Osteocyte (in vitro differentiated cells): ENCODE data around the gene BRD3OS. TPM values are rescaled to one million over a fixed set of nuclear protein-coding genes. Genes with fewer than 3 reads are reported as not detected.

Experiments used
- DNase-seq: peaks from one replicate; pipeline ENCODE4 v3.0.0; 2021; ENCODE audit warnings: mixed read lengths; ENCODE audit not compliant: unreplicated experiment; ENCODE audit errors: extremely low spot score
- H3K27ac Mint-ChIP-seq: one replicate; pipeline ENCODE4 v1.8.0; 2021; ENCODE audit warnings: mild to moderate bottlenecking, mixed read lengths; ENCODE audit not compliant: unreplicated experiment
- H3K27me3 Mint-ChIP-seq: one replicate; pipeline ENCODE4 v1.8.0; 2021; ENCODE audit warnings: mixed read lengths; ENCODE audit not compliant: unreplicated experiment
- H3K36me3 Mint-ChIP-seq: one replicate; pipeline ENCODE4 v1.8.0; 2021; ENCODE audit warnings: mixed read lengths; ENCODE audit not compliant: unreplicated experiment
- H3K4me1 Mint-ChIP-seq: one replicate; pipeline ENCODE4 v1.8.0; 2021; ENCODE audit warnings: mixed read lengths; ENCODE audit not compliant: unreplicated experiment
- H3K4me3 Mint-ChIP-seq: one replicate; pipeline ENCODE4 v1.8.0; 2021; ENCODE audit warnings: mild to moderate bottlenecking, moderate library complexity, mixed read lengths; ENCODE audit not compliant: unreplicated experiment
- H3K9me3 Mint-ChIP-seq: one replicate; pipeline ENCODE4 v1.8.0; 2021; ENCODE audit warnings: mixed read lengths; ENCODE audit not compliant: unreplicated experiment
- total RNA-seq: library from RNA; stranded (reverse); gene quantifications from 2 replicates; pipeline ENCODE4 v1.2.1, GENCODE V29; 2021
- TF ChIP-seq, protein P1 (sequence below): fragments of 200-600 bp; sonication (generic); IDR thresholded peaks from 2 replicates; pipeline ENCODE4 v1.5.0; 2021; ENCODE audit warnings: antibody characterized with exemption, mild to moderate bottlenecking, moderate library complexity

Gene BRD3OS
- total RNA-seq, 1 donor from 2014 or later, result 19.9 TPM

DNA sequence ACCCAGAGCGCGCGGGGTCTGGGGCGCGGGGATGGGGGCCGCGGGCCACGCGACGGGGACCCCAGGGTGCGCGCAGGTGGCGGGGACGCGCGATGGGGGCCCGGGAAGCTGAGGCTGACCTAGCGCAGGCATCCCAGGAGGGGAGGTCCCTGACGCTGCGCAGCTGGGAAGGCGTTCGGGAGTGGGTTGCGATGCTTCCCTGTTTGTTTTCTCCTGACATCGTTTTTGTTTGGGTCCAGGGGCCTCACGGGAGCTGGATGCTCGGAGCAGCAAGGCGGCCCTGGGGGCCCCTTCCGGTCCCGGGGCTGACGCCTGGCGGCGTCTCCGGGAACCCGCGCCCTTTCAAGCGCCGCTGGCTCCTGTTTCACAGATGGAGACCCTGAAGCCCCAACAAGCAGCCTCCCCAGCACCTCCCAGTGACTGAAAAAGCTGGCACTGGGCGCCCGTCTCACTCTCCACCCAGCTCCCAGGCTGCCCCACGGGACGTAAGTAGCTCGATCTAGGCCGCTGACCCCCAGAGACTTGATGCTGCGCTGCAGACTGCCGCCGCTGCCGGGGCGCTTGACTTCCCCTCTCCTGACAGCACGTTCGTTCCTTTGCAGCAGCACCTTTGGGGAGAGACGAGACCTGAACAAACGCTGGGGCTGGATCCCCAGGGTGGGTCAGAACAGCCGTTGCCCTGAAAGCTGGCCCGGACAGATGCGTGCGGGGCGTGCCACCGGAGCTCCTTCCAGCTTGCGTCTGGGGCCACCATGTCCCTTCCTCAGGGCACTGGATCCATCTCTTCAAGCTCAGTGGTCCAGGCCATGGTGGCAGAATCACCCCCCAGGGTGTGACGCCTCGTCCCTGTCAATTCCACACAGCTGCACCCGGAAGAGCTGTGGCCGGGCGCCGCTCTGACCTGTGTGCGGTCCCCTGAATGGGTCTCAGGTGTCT, 593 bp downstream of the BRD3OS start:
- H3K9me3 Mint-ChIP-seq, result no peaks in the 10 kb centered on the region
- H3K4me1 Mint-ChIP-seq, result peaks cover 10% of the 10 kb centered on the region
- peak overlapping the region; percentile 75 for H3K4me3 Mint-ChIP-seq
- TF ChIP-seq, protein P1, sequence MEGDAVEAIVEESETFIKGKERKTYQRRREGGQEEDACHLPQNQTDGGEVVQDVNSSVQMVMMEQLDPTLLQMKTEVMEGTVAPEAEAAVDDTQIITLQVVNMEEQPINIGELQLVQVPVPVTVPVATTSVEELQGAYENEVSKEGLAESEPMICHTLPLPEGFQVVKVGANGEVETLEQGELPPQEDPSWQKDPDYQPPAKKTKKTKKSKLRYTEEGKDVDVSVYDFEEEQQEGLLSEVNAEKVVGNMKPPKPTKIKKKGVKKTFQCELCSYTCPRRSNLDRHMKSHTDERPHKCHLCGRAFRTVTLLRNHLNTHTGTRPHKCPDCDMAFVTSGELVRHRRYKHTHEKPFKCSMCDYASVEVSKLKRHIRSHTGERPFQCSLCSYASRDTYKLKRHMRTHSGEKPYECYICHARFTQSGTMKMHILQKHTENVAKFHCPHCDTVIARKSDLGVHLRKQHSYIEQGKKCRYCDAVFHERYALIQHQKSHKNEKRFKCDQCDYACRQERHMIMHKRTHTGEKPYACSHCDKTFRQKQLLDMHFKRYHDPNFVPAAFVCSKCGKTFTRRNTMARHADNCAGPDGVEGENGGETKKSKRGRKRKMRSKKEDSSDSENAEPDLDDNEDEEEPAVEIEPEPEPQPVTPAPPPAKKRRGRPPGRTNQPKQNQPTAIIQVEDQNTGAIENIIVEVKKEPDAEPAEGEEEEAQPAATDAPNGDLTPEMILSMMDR, result peak; percentile 24
- DNase-seq, result peak; percentile 84
- H3K27ac Mint-ChIP-seq, result peak overlapping the region; percentile 14
- peaks cover 9% of the 10 kb centered on the region for H3K36me3 Mint-ChIP-seq
- no peaks in the 10 kb centered on the region for H3K27me3 Mint-ChIP-seq

DNA sequence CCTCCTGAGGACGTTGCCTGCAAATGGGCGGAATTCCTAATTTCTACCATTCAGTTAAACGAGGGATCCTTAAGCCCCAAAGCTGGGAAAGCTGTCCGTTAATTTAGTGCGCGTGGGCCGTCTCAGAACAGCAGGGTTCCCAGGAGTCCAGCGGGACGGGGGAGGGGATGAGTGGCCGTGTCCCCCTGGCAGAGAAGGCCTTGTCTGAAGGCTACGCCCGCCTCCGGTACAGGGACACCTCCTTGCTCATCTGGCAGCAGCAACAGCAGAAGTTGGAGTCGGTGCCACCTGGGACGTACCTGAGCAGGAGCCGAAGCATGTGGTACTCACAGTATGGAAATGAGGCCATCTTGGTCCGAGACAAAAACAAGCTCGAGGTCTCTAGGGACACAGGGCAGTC, 1.3 kb downstream of the BRD3OS start:
- TF ChIP-seq, protein P1, result no peak
- Mint-ChIP-seq H3K4me1 (peaks cover 10% of the 10 kb centered on the region), H3K36me3 (peaks cover 11% of the 10 kb centered on the region), H3K9me3 (no peaks in the 10 kb centered on the region), H3K4me3 (peak overlapping the region; percentile 75), H3K27me3 (no peaks in the 10 kb centered on the region), H3K27ac (peak overlapping the region; percentile 14)
- DNase-seq, result no peak

DNA sequence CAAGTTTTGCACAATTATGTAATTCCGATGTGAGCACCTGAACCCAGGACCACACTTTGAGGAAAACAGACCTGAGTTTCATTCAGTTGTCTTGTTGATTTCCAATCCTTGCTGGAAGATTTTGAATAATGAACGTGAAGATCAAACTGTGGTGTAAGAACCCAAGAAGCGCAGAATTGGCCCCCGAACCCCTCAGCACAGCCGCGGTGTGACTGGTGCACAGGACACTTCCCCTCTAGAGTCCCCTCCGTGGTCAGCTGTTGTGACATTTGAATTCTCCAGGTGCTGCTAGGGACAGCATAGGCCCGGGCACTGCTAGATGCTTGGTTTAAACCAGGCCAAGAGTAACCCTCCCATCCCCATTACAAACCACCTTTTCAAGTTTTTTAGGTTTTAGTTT, 1.7 kb downstream of the BRD3OS start:
- H3K4me1 Mint-ChIP-seq, result peaks cover 10% of the 10 kb centered on the region
- peaks cover 11% of the 10 kb centered on the region for H3K36me3 Mint-ChIP-seq
- H3K9me3 Mint-ChIP-seq, result no peaks in the 10 kb centered on the region
- TF ChIP-seq, protein P1, result no peak
- peak overlapping the region; percentile 53 for H3K4me3 Mint-ChIP-seq
- H3K27ac Mint-ChIP-seq, result no peak overlapping the region
- DNase-seq, result no peak
- no peaks in the 10 kb centered on the region for H3K27me3 Mint-ChIP-seq

GRCh38 chr9:134027561-134027960, 2.3 kb downstream of the BRD3OS start:
- H3K36me3 Mint-ChIP-seq, result peaks cover 13% of the 10 kb centered on the region
- DNase-seq, result no peak
- H3K4me3 Mint-ChIP-seq, result no peak overlapping the region
- H3K9me3 Mint-ChIP-seq, result no peaks in the 10 kb centered on the region
- H3K27me3 Mint-ChIP-seq, result no peaks in the 10 kb centered on the region
- H3K4me1 Mint-ChIP-seq, result peaks cover 10% of the 10 kb centered on the region
- TF ChIP-seq, protein P1, result no peak
- H3K27ac Mint-ChIP-seq, result no peak overlapping the region

GRCh38 chr9:134028076-134028475, 2.8 kb downstream of the BRD3OS start:
- Mint-ChIP-seq H3K4me1 (peaks cover 10% of the 10 kb centered on the region), H3K27ac (no peak overlapping the region), H3K36me3 (peaks cover 13% of the 10 kb centered on the region), H3K4me3 (no peak overlapping the region), H3K27me3 (no peaks in the 10 kb centered on the region), H3K9me3 (no peaks in the 10 kb centered on the region)
- no peak for DNase-seq
- TF ChIP-seq, protein P1, result no peak
